K562 (cell line): ENCODE measurements around the gene CLDN12. TPM values are rescaled to one million over a fixed set of nuclear protein-coding genes. Genes with fewer than 3 reads are reported as not detected.

ENCODE experiments used
- ATAC-seq: fragments of 200-7000 bp; cut with Tn5 transposase; 3 replicates; pipeline ENCODE4 v1.9.1; 2020; ENCODE audit warnings: moderate library complexity
- BruUV-seq: library from RNA; stranded (reverse); fragments of 400-500 nt; replicated peaks from 2 replicates; lab custom pipeline; 2021; lab: Mats Ljungman, UMichigan
- CTCF ChIA-PET: fragments of 300-600 bp; formaldehyde crosslinking; extraction: SDS; loops from one replicate; lab custom pipeline; 2021; ENCODE audit warnings: low intra/inter-chr PET ratio; lab: Yijun Ruan, JAX
- POLR2A ChIA-PET: fragments of 300-600, 350-650 bp; sonication (Branson Sonifier 250); formaldehyde crosslinking; extraction: SDS; loops from one replicate; lab custom pipeline; 2021; ENCODE audit warnings: antibody characterized with exemption, inconsistent platforms; lab: Yijun Ruan, JAX
- DNase-seq, 4 experiments: peaks; one replicate each; pipeline versions ENCODE4 v3.0.0 to v3.0.0-alpha.2; 2011 to 2018; ENCODE audit warnings: low spot score in 3 of 4, mixed read lengths in 3 of 4; ENCODE audit errors: extremely low read depth in 1 of 4
- FAIRE-seq: peaks from 2 replicates; lab custom pipeline; 2011; peaks lifted over from hg19 to GRCh38; lab: Jason Lieb, UNC
- H2AFZ ChIP-seq: 2 replicates; pipeline ENCODE4 v1.6.0; 2011; ENCODE audit warnings: low read depth, low read length, control low read depth, inconsistent platforms
- H3K27ac ChIP-seq: fragments of 200-600 bp; 3 replicates; pipeline ENCODE4 v1.8.0; 2011; ENCODE audit warnings: low read depth, mild to moderate bottlenecking, control low read depth, inconsistent platforms, low read length, moderate library complexity, mixed read lengths; ENCODE audit errors: extremely low read depth
- H3K27me3 ChIP-seq, 2 experiments: fragments of 300-600 bp in 1 of 2; 2 replicates in 1 of 2; 3 replicates in 1 of 2; pipeline versions ENCODE4 v1.6.0 to v1.8.0; 2011; ENCODE audit warnings: inconsistent platforms in 2 of 2, low read length in 2 of 2, mild to moderate bottlenecking in 1 of 2, mixed read lengths in 1 of 2, moderate library complexity in 1 of 2; ENCODE audit not compliant: control insufficient read depth in 2 of 2, insufficient read depth in 2 of 2
- H3K36me3 ChIP-seq: fragments of 300-600 bp; 3 replicates; pipeline ENCODE4 v1.8.0; 2011; ENCODE audit warnings: mild to moderate bottlenecking, low read length, inconsistent platforms; ENCODE audit not compliant: control insufficient read depth, insufficient read depth
- H3K4me1 ChIP-seq, 2 experiments: fragments of 200-600 bp in 1 of 2; replicated peaks in 1 of 2; 2 replicates in 1 of 2; 3 replicates in 1 of 2; pipeline versions ENCODE4 v1.5.1 to v1.8.0; 2011; ENCODE audit warnings: inconsistent platforms in 2 of 2, low read length in 2 of 2, mild to moderate bottlenecking in 1 of 2, mixed read lengths in 1 of 2, moderate library complexity in 1 of 2; ENCODE audit not compliant: control insufficient read depth in 2 of 2, insufficient read depth in 2 of 2
- H3K4me2 ChIP-seq: 2 replicates; pipeline ENCODE4 v1.6.1; 2011; ENCODE audit warnings: low read length, control low read depth, inconsistent platforms, mixed read lengths; ENCODE audit not compliant: insufficient read depth
- H3K4me3 ChIP-seq: fragments of 200-600 bp; sonication (generic), shearing (Covaris generic); 2 replicates; pipeline ENCODE4 v1.5.1; 2016; ENCODE audit warnings: control low read depth, inconsistent platforms
- H3K79me2 ChIP-seq: fragments of 200-600 bp; 3 replicates; pipeline ENCODE4 v1.8.0; 2011; ENCODE audit warnings: low read length, inconsistent platforms; ENCODE audit not compliant: control insufficient read depth, insufficient read depth
- H3K9ac ChIP-seq, 2 experiments: 2 replicates each; pipeline versions ENCODE4 v1.6.0 to v1.6.1; 2011; ENCODE audit warnings: low read depth in 2 of 2, low read length in 2 of 2, control low read depth in 1 of 2, inconsistent platforms in 1 of 2, mild to moderate bottlenecking in 1 of 2, mixed read lengths in 1 of 2; ENCODE audit not compliant: insufficient read depth in 1 of 2
- H3K9me1 ChIP-seq: one replicate; pipeline ENCODE4 v1.6.0; 2011; ENCODE audit warnings: inconsistent platforms, mild to moderate bottlenecking, low read length, moderate library complexity; ENCODE audit not compliant: control insufficient read depth, insufficient read depth
- H3K9me3 ChIP-seq: replicated peaks from 2 replicates; pipeline ENCODE4 v1.5.1; 2011; ENCODE audit warnings: low read depth, low read length, inconsistent platforms; ENCODE audit not compliant: control insufficient read depth, insufficient read depth
- H4K20me1 ChIP-seq: replicated peaks from 2 replicates; pipeline ENCODE4 v1.6.1; 2011; ENCODE audit warnings: low read length, inconsistent platforms, mixed read lengths; ENCODE audit not compliant: control insufficient read depth, insufficient read depth
- CXXC5 ChIP-seq: fragments of 250-450 bp; sonication (Bioruptor Pico); IDR thresholded peaks from 2 replicates; pipeline ENCODE4 v1.8.0; 2022; ENCODE audit warnings: inconsistent platforms, mild to moderate bottlenecking, moderate library complexity
- DNMT1 ChIP-seq: fragments of 450-650 bp; IDR thresholded peaks from 2 replicates; pipeline ENCODE4 v1.6.1; 2016; ENCODE audit warnings: antibody characterized with exemption, mild to moderate bottlenecking
- FIP1L1 ChIP-seq: fragments of 200-400 bp; formaldehyde crosslinking; IDR thresholded peaks from 2 replicates; pipeline ENCODE4 v1.6.1; 2018; ENCODE audit warnings: mild to moderate bottlenecking, low read depth, low read length; ENCODE audit not compliant: poor library complexity, severe bottlenecking
- HMG20B ChIP-seq: fragments of 250-450 bp; sonication (Bioruptor Pico); IDR thresholded peaks from 2 replicates; pipeline ENCODE4 v1.5.0; 2021; ENCODE audit warnings: mild to moderate bottlenecking
- NFATC3 ChIP-seq: fragments of 450-650 bp; IDR thresholded peaks from 2 replicates; pipeline ENCODE4 v1.6.1; 2017; ENCODE audit warnings: mild to moderate bottlenecking
- SMAD3 ChIP-seq: fragments of 450-650 bp; formaldehyde crosslinking; conservative IDR thresholded peaks from 2 replicates; pipeline ENCODE4 v1.4.0; 2020; ENCODE audit warnings: mild to moderate bottlenecking
- ZBTB1 ChIP-seq: sonication (generic); formaldehyde crosslinking; IDR thresholded peaks from 2 replicates; pipeline ENCODE4 v1.8.1; 2023; ENCODE audit warnings: missing genetic modification reagents, low read depth, mild to moderate bottlenecking, borderline replicate concordance
- ZNF134 ChIP-seq: fragments of 250-450 bp; sonication (Bioruptor Pico); conservative IDR thresholded peaks from 2 replicates; pipeline ENCODE4 v1.4.0; 2020
- ZNF444 ChIP-seq: fragments of 250-450 bp; sonication (Bioruptor Pico); IDR thresholded peaks from 2 replicates; pipeline ENCODE4 v1.4.0; 2020; ENCODE audit warnings: mild to moderate bottlenecking, moderate library complexity
- WGBS: fragments of 100-300 bp; shearing (Covaris generic); methylation state at CpG from one replicate; pipeline ENCODE4 v1.1.6; 2016; ENCODE audit warnings: low coverage, mixed read lengths; ENCODE audit not compliant: insufficient coverage; ENCODE audit errors: missing lambda C conversion rate; 5-methylcytosine and 5-hydroxymethylcytosine counted together
- in situ Hi-C: fragments of 300-500 bp; cut with MboI; formaldehyde crosslinking; loops from 4 replicates; pipeline ENCODE4 v1.15.0; 2018; ENCODE audit warnings: inconsistent platforms, mixed read lengths
- intact Hi-C: fragments of 100-400 bp; cut with micrococcal nuclease; formaldehyde crosslinking; loops from 2 replicates; pipeline ENCODE4 v1.14.2; 2022
- polyA plus RNA-seq, 8 experiments: library from polyadenylated mRNA; depleted of rRNA in 4 of 8; stranded (reverse) in 5 of 8; unstranded in 3 of 8; fragments of >200 nt; fragmentation: Nextera tagmentation in 2 of 8; fragmentation: Illumina TruSeq in 1 of 8; extraction: Ambion mirVana in 2 of 8; extraction: Trizol in 1 of 8; gene quantifications; 2 replicates each; pipeline versions ENCODE4 v1.2.1 to v1.2.3, GENCODE V29; 2011 to 2014; ENCODE audit warnings: inconsistent platforms in 1 of 8, missing spikeins in 1 of 8
- total RNA-seq, 7 experiments: library from RNA; depleted of rRNA in 6 of 7; stranded (reverse); fragments of >200 nt in 6 of 7; fragmentation: Illumina TruSeq in 2 of 7; extraction: Trizol in 2 of 7; gene quantifications; 2 replicates each; pipeline versions ENCODE4 v1.2.1 to v1.2.3, GENCODE V29; 2011 to 2021; ENCODE audit warnings: low replicate concordance in 1 of 7
- TF ChIP-seq, protein P1 (sequence below): fragments of 450-650 bp; formaldehyde crosslinking; IDR thresholded peaks from 2 replicates; pipeline ENCODE4 v1.4.0; 2020; ENCODE audit warnings: mild to moderate bottlenecking
- TF ChIP-seq, protein P2 (sequence below), 2 experiments: IDR thresholded peaks; 2 replicates each; pipeline ENCODE4 v1.6.1; 2011; ENCODE audit warnings: borderline replicate concordance in 1 of 2, control low read depth in 1 of 2, low read depth in 1 of 2, low read length in 1 of 2, mild to moderate bottlenecking in 1 of 2, mixed read lengths in 1 of 2, moderate library complexity in 1 of 2; ENCODE audit not compliant: insufficient read depth in 1 of 2, insufficient read length in 1 of 2, poor library complexity in 1 of 2, severe bottlenecking in 1 of 2; ENCODE audit errors: extremely low read depth in 1 of 2
- TF ChIP-seq, protein P3 (sequence below), 2 experiments: fragments of 450-650 bp; IDR thresholded peaks; 2 replicates each; pipeline ENCODE4 v1.6.1; 2016
- TF ChIP-seq, protein P4 (sequence below): fragments of 200-800 bp; sonication (Bioruptor generic); IDR thresholded peaks from 2 replicates; pipeline ENCODE4 v1.6.1; 2017; ENCODE audit warnings: missing genetic modification characterization, missing compliant biosample characterization
- TF ChIP-seq, protein P5 (sequence below): fragments of 450-650 bp; formaldehyde crosslinking; conservative IDR thresholded peaks from 2 replicates; pipeline ENCODE4 v1.4.0; 2022; ENCODE audit warnings: mild to moderate bottlenecking, missing genetic modification characterization
- TF ChIP-seq, protein P6 (sequence below), 2 experiments: fragments of 450-650 bp; conservative IDR thresholded peaks; 2 replicates each; pipeline ENCODE4 v1.6.1; 2017; ENCODE audit warnings: mild to moderate bottlenecking in 2 of 2, moderate library complexity in 2 of 2

CLDN12 gene
- total and polyA plus RNA-seq, 9 of the 15 experiments (the other 6 are each of a cell fraction or from before 2014, with no cell fraction given) = 5.8 to 42.2 (median 15.8) TPM

DNA sequence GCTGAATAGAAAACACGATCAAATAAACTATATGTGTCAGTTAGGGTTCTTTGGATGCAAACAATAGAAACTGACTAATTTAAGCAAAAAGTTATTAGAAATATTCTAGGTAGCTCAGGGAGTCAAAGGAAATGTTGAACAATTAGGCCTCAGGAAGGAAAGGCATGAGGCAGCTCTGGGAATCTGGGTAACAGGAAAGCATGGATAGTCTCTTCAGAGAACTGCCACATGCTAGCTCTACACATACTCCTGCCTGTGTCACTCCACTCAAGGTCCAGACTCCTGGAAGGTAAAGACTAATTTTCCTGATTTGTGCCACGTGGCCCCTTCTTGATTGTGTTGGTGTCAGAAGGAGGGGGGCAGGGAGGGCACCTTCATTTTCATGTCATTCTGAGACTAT lies 42.4 kb downstream of the CLDN12 start:
- ATAC-seq = no peak
- in situ Hi-C loops = no loop called here
- TF ChIP-seq, protein P1, sequence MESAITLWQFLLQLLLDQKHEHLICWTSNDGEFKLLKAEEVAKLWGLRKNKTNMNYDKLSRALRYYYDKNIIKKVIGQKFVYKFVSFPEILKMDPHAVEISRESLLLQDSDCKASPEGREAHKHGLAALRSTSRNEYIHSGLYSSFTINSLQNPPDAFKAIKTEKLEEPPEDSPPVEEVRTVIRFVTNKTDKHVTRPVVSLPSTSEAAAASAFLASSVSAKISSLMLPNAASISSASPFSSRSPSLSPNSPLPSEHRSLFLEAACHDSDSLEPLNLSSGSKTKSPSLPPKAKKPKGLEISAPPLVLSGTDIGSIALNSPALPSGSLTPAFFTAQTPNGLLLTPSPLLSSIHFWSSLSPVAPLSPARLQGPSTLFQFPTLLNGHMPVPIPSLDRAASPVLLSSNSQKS (CRISPR knock-in tag) = no peak
- no peak for TF ChIP-seq SMAD3 (CRISPR knock-in tag)
- TF ChIP-seq, protein P2, sequence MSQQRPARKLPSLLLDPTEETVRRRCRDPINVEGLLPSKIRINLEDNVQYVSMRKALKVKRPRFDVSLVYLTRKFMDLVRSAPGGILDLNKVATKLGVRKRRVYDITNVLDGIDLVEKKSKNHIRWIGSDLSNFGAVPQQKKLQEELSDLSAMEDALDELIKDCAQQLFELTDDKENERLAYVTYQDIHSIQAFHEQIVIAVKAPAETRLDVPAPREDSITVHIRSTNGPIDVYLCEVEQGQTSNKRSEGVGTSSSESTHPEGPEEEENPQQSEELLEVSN (IDR thresholded peaks at IDR 0.05; ENCODE audit: borderline replicate concordance in 1 of 2, extremely low read depth in 1 of 2, insufficient read depth in 1 of 2, insufficient read length in 1 of 2, low read depth in 1 of 2, low read length in 1 of 2, poor library complexity in 1 of 2, severe bottlenecking in 1 of 2) = no peak
- no peak for TF ChIP-seq CXXC5 (CRISPR knock-in tag)
- TF ChIP-seq ZBTB1 = no peak
- no peak for TF ChIP-seq DNMT1
- TF ChIP-seq FIP1L1 = no peak
- no peak for TF ChIP-seq HMG20B (CRISPR knock-in tag)
- TF ChIP-seq, protein P3, sequence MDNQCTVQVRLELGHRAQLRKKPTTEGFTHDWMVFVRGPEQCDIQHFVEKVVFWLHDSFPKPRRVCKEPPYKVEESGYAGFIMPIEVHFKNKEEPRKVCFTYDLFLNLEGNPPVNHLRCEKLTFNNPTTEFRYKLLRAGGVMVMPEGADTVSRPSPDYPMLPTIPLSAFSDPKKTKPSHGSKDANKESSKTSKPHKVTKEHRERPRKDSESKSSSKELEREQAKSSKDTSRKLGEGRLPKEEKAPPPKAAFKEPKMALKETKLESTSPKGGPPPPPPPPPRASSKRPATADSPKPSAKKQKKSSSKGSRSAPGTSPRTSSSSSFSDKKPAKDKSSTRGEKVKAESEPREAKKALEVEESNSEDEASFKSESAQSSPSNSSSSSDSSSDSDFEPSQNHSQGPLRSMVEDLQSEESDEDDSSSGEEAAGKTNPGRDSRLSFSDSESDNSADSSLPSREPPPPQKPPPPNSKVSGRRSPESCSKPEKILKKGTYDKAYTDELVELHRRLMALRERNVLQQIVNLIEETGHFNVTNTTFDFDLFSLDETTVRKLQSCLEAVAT (IDR thresholded peaks at IDR 0.05) = no peak
- TF ChIP-seq, protein P4, sequence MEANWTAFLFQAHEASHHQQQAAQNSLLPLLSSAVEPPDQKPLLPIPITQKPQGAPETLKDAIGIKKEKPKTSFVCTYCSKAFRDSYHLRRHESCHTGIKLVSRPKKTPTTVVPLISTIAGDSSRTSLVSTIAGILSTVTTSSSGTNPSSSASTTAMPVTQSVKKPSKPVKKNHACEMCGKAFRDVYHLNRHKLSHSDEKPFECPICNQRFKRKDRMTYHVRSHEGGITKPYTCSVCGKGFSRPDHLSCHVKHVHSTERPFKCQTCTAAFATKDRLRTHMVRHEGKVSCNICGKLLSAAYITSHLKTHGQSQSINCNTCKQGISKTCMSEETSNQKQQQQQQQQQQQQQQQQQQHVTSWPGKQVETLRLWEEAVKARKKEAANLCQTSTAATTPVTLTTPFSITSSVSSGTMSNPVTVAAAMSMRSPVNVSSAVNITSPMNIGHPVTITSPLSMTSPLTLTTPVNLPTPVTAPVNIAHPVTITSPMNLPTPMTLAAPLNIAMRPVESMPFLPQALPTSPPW (CRISPR knock-in tag) = no peak
- TF ChIP-seq, protein P5, sequence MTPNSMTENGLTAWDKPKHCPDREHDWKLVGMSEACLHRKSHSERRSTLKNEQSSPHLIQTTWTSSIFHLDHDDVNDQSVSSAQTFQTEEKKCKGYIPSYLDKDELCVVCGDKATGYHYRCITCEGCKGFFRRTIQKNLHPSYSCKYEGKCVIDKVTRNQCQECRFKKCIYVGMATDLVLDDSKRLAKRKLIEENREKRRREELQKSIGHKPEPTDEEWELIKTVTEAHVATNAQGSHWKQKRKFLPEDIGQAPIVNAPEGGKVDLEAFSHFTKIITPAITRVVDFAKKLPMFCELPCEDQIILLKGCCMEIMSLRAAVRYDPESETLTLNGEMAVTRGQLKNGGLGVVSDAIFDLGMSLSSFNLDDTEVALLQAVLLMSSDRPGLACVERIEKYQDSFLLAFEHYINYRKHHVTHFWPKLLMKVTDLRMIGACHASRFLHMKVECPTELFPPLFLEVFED = no peak
- TF ChIP-seq ZNF134 (CRISPR knock-in tag) = no peak
- no peak for TF ChIP-seq ZNF444
- TF ChIP-seq, protein P6, sequence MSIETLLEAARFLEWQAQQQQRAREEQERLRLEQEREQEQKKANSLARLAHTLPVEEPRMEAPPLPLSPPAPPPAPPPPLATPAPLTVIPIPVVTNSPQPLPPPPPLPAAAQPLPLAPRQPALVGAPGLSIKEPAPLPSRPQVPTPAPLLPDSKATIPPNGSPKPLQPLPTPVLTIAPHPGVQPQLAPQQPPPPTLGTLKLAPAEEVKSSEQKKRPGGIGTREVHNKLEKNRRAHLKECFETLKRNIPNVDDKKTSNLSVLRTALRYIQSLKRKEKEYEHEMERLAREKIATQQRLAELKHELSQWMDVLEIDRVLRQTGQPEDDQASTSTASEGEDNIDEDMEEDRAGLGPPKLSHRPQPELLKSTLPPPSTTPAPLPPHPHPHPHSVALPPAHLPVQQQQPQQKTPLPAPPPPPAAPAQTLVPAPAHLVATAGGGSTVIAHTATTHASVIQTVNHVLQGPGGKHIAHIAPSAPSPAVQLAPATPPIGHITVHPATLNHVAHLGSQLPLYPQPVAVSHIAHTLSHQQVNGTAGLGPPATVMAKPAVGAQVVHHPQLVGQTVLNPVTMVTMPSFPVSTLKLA (conservative IDR thresholded peaks at IDR 0.05) = no peak
- no peak for TF ChIP-seq NFATC3

More for the DNA sequence above, 42.4 kb downstream of the CLDN12 start:
- no peaks in the 10 kb centered on the region for H3K36me3 ChIP-seq
- DNase-seq = no peak
- 0% methylated on average over 2 of the region's 2 CpGs for WGBS
- H3K4me3 ChIP-seq = no peak overlapping the region
- intact Hi-C loops = no loop called here
- ChIA-PET CTCF (no interaction called here), POLR2A (no interaction called here)
- H3K4me2 ChIP-seq = no peak overlapping the region
- no peaks in the 10 kb centered on the region for H4K20me1 ChIP-seq
- H2AFZ ChIP-seq = no peak overlapping the region
- no peak overlapping the region for H3K27ac ChIP-seq
- BruUV-seq = no TSS peak
- H3K9me3 ChIP-seq = no peaks in the 10 kb centered on the region
- no peak overlapping the region for H3K9ac ChIP-seq
- H3K4me1 ChIP-seq = no peaks in the 10 kb centered on the region
- no peaks in the 10 kb centered on the region for H3K27me3 ChIP-seq
- H3K79me2 ChIP-seq = no peaks in the 10 kb centered on the region
- no peak for FAIRE-seq
- no peaks in the 10 kb centered on the region for H3K9me1 ChIP-seq
